Testis (tissue), 2 donors: ENCODE measurements around the gene LACTB.

ENCODE experiments used
- POLR2A ChIP-seq: fragments of 450-650 bp; IDR thresholded peaks from one replicate; pipeline ENCODE4 v1.6.1; 2017; ENCODE audit warnings: antibody characterized with exemption, mild to moderate bottlenecking, moderate library complexity
- TF ChIP-seq, protein P1 (sequence below), 3 experiments: fragments of 450-650 bp in 2 of 3; fragments of 200-600 bp in 1 of 3; sonication (generic) in 1 of 3; IDR thresholded peaks; one replicate each; pipeline ENCODE4 v1.5.1; 2016 to 2019; ENCODE audit warnings: antibody characterized with exemption in 3 of 3, mild to moderate bottlenecking in 2 of 3, moderate library complexity in 1 of 3

DNA sequence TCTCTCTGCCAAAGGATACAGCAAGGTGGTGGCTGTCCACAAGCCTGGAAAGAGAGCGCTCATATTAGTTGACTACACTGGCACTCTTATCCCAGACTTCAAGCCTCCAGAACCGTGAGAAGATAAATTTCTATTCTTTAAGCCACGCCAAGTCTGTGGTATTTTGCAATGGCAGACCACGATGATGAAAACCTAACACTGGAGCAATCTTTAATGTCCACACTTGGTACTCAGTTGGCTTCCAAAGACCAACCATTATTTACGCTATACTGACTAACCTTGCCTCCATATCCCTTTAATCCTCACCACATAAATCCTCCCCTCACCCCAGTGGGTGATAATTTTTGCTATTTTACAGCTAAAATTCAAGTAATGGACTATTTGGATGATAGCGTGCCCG lies 16.9 kb upstream of the LACTB start:
- TF ChIP-seq, protein P1, sequence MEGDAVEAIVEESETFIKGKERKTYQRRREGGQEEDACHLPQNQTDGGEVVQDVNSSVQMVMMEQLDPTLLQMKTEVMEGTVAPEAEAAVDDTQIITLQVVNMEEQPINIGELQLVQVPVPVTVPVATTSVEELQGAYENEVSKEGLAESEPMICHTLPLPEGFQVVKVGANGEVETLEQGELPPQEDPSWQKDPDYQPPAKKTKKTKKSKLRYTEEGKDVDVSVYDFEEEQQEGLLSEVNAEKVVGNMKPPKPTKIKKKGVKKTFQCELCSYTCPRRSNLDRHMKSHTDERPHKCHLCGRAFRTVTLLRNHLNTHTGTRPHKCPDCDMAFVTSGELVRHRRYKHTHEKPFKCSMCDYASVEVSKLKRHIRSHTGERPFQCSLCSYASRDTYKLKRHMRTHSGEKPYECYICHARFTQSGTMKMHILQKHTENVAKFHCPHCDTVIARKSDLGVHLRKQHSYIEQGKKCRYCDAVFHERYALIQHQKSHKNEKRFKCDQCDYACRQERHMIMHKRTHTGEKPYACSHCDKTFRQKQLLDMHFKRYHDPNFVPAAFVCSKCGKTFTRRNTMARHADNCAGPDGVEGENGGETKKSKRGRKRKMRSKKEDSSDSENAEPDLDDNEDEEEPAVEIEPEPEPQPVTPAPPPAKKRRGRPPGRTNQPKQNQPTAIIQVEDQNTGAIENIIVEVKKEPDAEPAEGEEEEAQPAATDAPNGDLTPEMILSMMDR (IDR thresholded peaks at IDR 0.05): no peak
- no peak for TF ChIP-seq POLR2A
